Right hindlimb (tissue), 1 donor: ENCODE data around the gene CNTN5.

Experiments used
- DNase-seq: peaks from one replicate; pipeline ENCODE4 v3.0.0-alpha.2; 2018

The CNTN5 gene

DNA sequence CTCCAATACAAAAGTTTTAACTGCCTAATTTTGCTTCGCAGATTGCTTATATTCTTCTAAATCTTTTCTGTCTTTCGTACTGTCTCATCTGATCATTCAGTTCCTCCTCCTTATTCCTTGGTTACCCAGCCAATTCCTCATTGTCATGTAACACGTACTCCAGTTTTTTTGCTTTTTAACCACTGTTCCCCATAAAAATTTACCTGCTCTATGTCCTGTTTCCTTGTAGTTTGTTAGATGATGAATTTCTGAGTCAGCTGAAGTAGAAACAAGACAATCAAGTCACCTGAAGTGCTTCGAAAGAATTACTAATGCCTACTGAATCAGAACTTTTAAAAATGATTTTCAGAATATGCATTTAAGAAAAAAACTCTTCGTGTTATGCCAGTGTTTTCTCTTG lies 150.6 kb downstream of the CNTN5 start:
- no peak for DNase-seq

DNA sequence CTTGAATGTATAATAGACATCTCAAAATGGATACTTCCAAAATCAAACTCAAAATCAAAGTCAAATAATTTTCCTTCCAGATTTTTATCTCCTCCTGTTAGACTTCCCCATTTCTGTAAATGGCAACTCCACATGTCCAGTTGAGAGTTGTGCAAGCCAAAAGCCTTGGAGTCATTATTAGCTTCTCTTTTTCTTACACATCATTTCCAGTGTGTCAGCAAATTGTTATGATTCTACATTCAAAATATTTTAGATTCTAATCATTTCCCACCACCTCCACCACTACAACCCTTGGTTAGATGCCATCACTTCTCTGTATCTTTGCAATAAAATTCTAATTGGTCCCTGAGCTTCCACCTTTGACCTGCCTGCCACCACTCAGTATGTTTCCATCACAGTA lies 155.7 kb downstream of the CNTN5 start:
- DNase-seq, result no peak

DNA sequence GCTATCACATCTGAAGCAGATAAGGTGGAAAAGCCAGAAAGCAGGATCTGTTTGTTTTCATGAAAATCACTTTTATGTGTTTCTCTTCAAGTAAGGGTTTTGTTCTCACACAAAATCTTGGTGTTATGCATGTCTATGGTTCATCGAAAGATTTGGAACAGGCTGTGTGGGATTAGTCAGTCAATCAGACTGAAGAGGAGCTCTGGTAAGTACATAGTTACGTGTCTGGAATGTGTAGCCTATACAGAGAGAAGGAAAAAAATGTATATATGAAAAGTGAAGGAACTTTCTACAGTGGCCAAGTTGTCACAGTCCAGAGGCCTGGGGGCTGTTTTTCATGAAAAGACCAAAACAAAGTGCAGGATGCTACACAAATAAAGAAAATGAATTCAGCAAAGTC lies 156.7 kb downstream of the CNTN5 start:
- no peak for DNase-seq

DNA sequence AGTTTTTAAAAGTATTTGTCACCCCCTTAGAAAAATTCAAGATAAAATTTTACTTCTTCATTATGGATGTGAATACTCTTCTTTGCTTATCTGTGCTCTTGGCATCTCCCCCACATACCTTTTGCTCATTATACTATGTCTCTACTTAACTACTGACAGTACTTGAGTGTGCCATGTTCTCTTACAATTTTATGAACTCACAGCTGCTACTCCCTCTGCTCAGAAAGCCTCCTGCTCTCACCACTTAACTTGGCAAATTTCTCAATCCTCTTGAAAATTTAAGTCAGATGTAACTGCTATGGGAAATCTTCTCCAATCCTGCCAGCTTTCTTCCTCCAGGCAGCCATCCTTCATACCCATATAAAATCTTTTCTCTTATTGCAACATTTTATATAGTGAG lies 163.4 kb downstream of the CNTN5 start:
- no peak for DNase-seq

DNA sequence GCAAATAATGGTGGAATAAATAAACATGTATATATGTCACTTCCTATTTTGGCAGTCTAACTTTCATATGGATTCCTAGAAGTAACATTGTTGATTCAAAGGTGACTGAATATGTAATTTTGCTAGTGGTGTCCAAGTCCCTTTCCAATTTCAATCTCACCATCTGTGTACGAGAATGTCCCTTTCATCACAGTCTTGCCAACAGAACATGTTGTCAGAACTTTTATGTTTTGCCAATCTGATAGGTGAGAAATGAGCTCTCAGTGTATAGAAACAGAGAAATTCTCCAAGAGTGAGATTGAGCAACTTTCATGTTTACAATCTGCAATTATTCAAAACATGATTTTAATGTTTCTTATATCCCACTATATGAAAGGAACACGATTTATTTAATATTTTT lies 167.5 kb downstream of the CNTN5 start:
- no peak for DNase-seq

DNA sequence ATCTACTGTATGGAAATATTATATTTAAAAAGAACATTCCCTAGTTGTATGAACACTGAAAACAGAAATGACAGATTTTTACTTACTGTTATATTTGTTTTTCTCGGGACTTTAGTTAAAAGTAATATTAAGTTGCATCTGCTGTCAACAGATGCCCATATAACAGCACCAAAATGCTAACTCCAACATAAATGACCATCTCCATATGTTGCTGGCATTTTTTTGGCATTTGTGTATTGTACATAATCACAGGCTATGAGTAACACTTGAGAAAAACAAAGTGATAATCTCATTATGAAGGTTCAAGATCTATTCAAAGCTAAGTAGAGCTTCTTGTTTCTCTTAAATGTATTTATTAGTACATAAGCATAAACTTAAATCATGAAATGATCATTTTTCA lies 172.0 kb downstream of the CNTN5 start:
- no peak for DNase-seq

DNA sequence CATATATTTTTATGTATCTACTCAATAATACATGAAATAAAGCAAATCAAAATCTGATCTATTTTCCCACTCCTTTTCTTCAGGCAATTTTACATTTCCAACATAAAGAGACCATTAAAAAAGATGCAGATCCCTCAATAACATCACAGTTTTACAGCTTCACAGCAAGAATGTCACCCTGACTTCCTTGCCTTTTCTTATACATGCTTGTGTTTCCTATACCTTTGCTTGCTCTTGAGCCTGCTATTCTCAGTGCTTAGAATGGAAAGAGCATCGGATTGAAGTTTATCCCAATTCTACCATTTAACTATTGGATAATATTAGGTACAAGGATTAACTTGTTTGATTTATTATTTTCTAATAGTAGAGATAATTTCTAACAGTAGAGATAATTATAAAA lies 176.7 kb downstream of the CNTN5 start:
- no peak for DNase-seq

DNA sequence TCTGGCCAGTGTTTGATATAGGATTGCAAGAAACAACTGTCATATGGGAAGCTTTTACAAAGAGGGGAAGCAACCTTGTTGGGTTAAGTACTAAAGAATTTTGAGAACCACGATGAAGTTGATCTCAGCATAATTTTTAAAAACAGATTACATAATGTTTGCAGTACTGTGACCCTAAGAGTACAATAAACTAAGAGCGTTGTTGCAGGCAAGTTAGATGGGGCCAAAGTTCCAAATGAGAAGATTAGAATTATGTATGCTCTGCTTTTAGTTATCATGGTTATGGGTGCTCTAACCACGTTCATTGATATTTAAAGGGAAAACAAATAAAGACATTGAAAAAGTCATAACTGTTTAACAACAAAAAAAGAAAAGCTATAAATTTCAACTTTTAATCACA lies 177.5 kb downstream of the CNTN5 start:
- no peak for DNase-seq

DNA sequence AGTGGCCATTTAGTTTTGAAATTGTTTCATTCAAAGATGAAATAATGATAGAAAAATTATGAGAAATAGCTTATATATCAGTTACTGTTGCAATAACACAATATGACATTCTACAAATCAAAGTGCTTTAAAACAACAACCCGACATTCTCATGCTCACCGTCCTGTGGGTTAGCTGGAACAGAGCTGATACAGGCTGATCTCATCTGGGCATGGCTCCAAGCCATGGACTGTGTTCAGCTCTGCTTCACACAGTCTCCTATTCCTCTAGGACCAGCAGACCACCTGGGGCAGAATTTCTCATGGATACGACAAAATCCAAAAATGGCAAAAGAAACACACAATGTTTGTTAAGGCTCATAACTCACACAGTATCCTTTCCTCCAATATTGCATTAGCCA lies 178.6 kb downstream of the CNTN5 start:
- no peak for DNase-seq

DNA sequence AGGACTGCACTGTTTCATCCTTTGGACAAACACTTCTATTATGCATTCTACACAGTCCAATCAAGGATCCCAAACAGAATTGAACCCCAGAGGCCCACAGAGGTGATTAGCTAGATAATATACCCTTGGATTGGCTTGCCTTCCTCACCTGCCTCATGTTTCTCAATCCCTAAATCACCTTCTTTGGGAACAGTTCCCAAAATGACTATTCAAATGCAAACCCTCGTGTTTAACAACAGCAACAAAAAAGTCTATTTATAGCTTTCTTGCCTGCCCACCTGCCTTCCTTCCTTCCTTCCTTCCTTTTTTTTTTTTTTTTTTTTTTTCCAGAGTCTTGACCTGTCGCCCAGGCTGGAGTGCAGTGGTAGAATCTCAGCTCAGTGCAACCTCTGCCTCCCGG lies 180.0 kb downstream of the CNTN5 start:
- DNase-seq, result no peak

DNA sequence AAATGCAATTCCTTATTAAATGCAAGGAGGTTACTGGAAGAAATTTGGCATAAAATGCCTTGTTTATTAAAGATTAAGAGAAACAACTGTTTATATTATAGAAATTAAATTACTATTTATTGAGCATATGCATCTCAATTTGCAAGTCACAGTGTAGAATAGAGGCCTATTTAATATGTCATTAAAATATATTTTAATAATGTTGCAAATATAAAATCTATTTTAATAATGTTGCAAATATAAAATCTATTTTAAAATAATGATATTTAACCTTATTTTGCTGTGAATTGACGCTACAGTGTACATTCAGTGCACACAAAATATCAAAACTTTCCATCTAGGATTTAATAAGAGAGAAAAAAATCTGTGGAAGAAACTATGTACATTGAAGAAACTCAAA lies 188.1 kb downstream of the CNTN5 start:
- no peak for DNase-seq

DNA sequence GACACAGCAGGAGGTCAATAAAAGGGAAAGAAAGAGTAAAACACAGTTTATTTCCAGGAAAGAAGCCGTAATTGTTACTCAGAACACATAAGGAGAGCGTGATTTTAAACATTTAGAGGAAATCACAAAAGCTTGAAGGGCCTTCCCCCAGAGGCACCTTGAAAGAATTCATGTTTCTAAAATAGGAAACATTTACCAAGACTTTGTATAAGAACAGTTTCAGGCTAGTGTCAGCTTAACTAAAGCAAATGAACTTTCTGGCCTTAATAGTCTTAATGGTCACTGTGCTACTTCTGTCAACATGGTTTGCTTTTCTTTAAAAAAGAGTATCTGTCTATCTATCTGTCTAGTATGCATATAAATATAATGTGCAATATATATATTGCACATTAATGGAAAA lies 208.8 kb downstream of the CNTN5 start:
- DNase-seq, result no peak

DNA sequence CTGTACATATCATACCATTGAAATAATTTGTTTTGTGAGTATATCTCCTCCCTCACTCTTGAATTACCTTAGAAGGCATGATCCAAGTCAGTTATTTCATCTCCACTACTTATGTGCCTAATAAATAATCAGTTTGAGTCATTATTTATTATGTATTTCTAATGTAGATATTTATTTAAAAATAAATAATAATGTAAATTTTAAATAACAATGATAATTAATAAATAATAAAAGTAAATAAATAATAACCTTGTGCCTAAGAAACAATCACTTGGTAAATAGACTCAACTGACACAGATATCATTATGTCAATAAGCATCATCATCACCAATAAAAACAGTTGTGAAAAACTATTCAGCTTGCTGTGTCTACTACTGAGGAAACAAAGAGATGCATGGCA lies 213.8 kb downstream of the CNTN5 start:
- no peak for DNase-seq

DNA sequence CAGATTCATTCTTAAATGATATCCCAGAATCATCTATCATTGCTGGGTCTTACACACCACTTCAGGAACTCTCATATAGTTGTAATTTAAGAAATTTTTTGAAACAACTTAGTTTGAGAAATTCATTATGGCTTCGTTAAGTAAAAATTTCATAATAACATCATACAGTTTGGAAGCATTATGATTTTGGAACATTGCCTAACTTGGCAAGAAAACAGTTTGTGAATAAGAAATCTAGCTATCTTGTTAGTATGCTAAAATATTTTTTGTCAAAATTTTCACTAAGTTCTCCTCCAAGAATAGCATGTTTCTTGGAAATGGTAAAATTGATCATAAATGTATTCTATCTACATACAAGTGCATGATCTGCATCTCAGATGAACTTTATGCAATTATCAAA lies 217.7 kb downstream of the CNTN5 start:
- DNase-seq, result no peak

DNA sequence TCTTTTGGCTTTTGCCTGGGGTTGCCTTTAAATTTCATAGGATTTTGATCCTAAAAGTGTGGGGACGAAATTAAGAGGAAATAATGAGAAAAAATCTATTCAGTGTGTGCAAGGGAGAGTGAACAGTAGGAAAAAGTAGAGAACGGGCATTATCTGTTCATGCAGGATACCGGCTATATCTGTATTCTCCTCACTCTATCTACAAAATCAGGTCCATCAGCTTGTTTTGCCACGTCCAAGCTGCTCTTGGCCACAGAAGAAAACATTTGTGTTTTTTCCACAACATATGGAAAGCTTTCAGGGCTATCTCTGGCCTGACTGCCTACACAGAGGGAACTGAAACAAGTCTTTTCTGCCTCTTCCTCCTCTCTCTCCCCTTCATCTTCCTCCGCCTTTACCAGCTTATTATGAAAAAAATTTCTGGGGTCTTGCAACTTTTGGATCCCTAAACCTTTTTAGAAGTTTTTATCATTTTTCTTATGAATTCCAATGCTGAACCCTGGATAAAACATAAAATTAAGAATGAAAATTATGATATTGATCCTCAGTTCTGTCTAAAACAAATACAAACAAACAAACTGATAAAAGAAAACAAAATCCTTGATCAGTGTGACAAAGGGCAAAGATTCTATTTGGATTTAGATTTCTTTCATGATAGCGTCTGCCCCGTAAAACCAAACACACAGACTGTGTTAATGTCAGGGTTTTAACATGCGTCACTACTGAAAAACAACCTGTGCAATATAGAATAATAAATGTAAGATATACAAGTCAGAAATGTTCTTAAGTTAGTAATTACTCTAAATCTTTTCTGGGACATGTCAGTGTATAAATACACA lies 219.7 kb downstream of the CNTN5 start:
- no peak for DNase-seq

DNA sequence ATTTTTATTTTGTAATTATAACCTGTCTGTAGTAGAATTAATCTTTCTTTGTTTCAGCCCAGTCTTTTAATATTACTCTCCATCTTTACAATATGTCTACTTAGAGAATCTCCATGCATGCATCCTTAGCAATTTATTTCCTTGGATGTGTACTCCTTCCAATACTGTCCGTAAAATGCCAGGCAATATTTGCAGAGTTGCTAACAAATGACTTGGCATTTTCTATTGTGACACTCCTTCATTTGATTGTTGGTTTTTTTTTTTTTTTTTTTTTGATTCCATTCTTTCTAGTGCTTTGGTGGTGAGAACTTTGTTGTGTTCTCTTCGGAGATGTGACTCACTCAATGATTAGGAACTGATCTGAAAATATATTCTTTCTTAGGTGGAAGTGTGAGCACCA lies 220.3 kb downstream of the CNTN5 start:
- DNase-seq, result no peak

DNA sequence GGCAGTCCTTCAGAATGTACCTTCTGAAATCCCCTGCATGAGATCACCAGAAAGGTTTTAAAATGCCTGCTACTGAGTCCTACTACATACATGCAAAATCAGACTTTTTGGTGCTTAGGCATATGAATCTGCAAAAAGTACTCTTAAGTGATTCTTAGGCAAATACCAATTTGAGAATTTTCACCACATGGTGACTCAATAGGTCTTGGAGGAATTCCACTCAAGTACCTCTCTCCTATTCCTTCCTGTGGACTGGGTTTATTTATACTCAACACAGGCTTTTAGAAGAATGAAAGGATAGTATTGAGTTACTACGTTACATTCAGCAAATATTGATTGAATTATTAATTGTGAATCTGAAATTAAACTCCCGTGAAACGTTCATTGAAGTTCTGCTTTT lies 223.9 kb downstream of the CNTN5 start:
- no peak for DNase-seq

DNA sequence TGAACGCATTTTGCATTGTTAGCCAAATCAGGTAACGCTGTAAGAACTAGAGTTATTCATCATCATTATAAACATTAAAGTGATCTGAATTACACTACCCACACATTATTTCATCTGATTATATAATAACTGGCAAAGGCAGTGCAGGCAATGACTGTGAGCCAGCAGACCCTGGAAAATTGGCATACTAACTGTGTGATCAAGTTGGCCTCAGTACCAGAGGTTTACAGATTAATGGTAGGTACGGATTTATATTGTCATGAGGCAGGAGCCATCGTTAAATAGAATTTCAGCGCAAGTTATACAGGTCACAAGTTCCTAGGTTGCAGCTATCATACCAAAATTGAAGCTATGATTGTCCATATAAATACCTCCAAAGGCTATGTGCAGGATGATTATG lies 225.4 kb downstream of the CNTN5 start:
- no peak for DNase-seq

DNA sequence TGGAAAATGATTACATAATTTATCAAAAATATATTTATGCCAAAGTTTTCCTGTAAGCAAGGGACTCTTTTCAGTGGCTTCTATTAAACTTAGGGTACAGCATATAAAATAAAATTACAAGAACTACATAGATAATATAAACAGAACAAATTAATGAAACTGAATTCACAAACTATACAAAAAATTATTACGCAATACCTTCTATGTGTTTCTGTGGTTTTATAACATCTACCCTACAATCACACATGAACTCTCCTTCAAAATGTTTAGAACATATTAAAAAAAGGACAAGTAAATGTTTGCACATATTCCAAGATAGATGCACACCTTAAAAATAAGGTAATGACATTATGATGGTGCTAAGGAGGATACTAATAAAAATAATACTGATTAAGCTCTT lies 235.9 kb downstream of the CNTN5 start:
- no peak for DNase-seq

DNA sequence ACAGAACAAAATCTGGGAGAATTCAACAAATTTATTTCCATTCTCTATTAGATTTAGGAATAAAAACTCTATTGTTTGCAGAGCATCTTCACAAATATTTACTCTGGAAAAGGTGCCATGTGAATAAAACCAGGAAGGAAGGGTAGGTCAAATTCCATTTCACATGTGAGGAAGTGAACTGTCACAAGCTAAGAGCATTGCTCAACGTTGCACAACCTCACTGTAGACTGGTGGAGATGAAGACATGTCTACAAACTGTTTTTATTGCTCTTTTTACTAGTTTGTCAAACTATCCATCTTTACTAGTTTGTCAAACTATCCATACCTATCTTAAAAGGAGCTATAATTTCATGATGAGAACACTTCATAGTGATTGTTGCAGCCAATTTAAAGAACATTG lies 236.4 kb downstream of the CNTN5 start:
- DNase-seq, result no peak

DNA sequence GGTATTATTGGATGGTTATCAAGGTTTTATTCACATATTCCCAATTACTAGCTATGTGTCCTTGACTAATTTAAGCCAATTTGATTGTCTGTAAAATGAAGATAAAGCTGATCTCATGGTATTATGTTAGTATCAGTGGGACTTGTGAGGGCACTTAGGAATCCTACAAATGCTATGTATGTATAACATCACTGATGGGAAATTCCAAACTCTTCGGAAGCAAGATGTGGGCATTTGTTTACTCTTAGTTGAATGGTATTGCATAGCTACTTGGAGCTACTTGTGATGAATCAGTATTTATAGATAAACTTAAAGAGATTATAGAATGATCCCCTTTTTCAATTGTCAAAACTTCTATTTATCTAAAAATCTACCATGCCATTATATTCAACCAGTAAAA lies 239.9 kb downstream of the CNTN5 start:
- no peak for DNase-seq

DNA sequence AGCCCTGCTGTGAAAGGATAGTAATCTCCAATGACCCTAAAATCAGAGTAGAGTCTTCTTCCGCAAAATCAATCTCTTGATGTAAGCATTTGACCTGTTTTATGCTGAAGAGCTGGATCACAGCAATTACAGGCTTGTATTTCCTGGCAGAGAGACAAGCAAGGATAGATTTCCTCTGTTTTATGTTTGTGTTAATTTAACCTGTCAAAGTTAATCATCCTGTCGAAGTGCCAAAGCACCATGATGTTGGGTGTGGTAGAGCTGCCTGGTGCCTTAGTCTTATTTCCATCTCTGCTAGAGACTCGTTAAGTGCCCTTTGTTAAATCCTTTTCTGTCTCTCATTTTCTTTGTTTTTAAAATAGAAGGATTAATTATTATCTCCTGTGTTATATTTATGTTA lies 248.1 kb downstream of the CNTN5 start:
- no peak for DNase-seq

DNA sequence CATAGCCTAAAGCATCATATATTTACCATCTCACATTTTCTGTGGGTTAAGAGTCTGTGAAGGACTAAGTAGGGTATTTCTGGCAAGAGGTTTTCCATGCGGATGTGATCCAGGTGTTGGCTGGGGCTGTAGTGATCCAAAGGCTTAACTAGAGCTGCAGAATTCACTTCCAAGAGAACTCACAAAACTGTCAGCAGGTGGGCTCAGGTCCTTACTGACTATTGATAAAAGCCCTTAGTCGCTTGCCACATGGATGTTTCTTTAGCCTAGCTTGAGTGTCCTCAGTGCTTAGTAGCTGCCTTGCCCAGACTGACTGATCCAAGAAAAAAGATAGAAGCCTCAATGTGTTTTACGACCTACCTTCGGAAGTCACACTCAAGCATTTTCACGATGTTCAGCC lies 250.8 kb downstream of the CNTN5 start:
- DNase-seq, result no peak

DNA sequence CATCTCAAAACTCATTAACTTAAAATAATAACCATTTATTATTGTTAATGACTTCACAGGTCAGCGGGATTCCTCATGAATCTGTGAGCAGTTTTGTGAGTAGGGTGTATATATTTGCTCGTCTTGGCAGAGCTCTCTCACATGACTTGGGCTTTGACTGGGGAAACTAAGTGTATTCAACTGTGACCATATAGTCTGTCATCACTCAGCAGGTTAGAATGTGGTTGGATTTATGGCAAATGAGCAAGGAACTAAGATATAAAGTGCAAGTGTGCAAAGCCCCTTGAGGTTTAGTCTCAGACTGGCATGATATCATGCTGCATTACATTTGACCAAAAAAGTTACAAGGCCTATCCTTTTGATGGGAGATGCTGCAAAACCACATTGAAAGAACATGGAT lies 254.8 kb downstream of the CNTN5 start:
- no peak for DNase-seq

DNA sequence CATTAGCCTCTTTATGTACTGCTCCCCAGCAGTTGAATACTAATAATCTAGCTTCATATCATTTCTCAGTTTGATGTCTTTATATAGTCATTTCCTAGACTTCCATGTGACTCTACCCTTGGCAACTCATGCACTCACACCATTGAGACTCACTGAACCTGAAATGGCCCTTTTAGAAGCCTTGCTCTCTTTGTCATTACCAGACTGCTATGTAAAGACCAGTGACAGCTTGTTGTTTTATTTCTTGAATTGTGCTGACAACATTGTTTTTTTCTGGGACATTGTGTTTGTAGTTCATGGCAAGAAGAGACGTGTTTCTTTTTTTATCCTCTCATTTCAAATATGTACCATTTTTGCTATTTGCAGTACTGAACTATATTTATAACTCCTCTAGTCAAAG lies 256.5 kb downstream of the CNTN5 start:
- no peak for DNase-seq

DNA sequence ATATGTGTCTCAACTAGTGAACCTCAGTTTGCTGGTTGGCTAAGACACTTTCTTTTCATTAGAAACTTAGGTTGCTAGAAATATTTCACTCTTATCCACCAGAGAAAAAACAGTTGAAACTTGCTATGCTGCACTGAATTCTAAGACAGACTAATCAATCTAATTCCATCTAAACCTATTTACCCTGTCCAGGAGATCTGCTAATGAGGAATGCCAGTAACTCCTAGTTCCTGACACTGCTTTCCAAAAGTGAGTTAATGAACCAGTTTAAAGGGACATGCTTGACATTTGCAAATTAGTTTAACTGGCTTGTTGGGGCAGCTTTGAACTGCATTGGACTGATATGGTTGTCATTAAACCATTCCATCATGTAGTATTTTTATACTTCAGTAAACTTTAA lies 258.5 kb downstream of the CNTN5 start:
- no peak for DNase-seq
